Measurements from ENCODE around the gene ZNF462. TPM values are rescaled to one million over a fixed set of nuclear protein-coding genes. Genes with fewer than 3 reads are reported as not detected.

ZNF462 gene
- total RNA-seq, 2 experiments from 2014 or later = 1.1 to 1.3 TPM

GRCh38 chr9:106911951-106912350 is 49.0 kb downstream of the ZNF462 start:
- intact Hi-C loops (cut with DNase I, micrococcal nuclease) = no loop called here
- no peak for ATAC-seq (ENCODE audit: poor library complexity)
- no peak overlapping the region for H3K27ac Mint-ChIP-seq
- H3K27me3 Mint-ChIP-seq = no peaks in the 10 kb centered on the region
- no peak overlapping the region for H3K4me3 Mint-ChIP-seq
- Histone ChIP-seq H3K4me3 (ENCODE audit: low read length) (no peak overlapping the region), H3K27me3 (ENCODE audit: control insufficient read depth in 1 of 2, insufficient read depth in 2 of 2, low read length in 2 of 2) (no peaks in the 10 kb centered on the region), H3K9me3 (ENCODE audit: control insufficient read depth in 1 of 2, insufficient read depth in 1 of 2, low read length in 2 of 2) (no peaks in the 10 kb centered on the region), H3K4me1 (ENCODE audit: insufficient read depth, low read length) (no peaks in the 10 kb centered on the region), H3K27ac (ENCODE audit: low read depth in 1 of 2, low read length in 2 of 2) (no peak overlapping the region), H3K36me3 (ENCODE audit: insufficient read depth, low read length) (no peaks in the 10 kb centered on the region)
- DNase-seq = no peak
- ChIA-PET POLR2A (no interaction called here), CTCF (no interaction called here)
- no peaks in the 10 kb centered on the region for H3K9me3 Mint-ChIP-seq
- TF ChIP-seq CTCF (IDR thresholded peaks at IDR 0.05) = no peak
- no peaks in the 10 kb centered on the region for H3K36me3 Mint-ChIP-seq (ENCODE audit: low read depth)
- H3K4me1 Mint-ChIP-seq (ENCODE audit: low read depth) = peaks cover 3% of the 10 kb centered on the region

GRCh38 chr9:106913276-106913675 is 50.3 kb downstream of the ZNF462 start:
- ATAC-seq (ENCODE audit: poor library complexity) (no peak), DNase-seq (no peak)
- Mint-ChIP-seq H3K4me3 (no peak overlapping the region), H3K9me3 (no peaks in the 10 kb centered on the region), H3K4me1 (ENCODE audit: low read depth) (peaks cover 4% of the 10 kb centered on the region), H3K27me3 (no peaks in the 10 kb centered on the region), H3K36me3 (ENCODE audit: low read depth) (no peaks in the 10 kb centered on the region), H3K27ac (no peak overlapping the region)
- no peak overlapping the region for H3K27ac ChIP-seq (ENCODE audit: low read depth in 1 of 2, low read length in 2 of 2)
- no peak for TF ChIP-seq CTCF (IDR thresholded peaks at IDR 0.05)
- H3K4me1 ChIP-seq (ENCODE audit: insufficient read depth, low read length) = no peaks in the 10 kb centered on the region
- no peaks in the 10 kb centered on the region for H3K9me3 ChIP-seq (ENCODE audit: control insufficient read depth in 1 of 2, insufficient read depth in 1 of 2, low read length in 2 of 2)
- CTCF ChIA-PET = no interaction called here
- H3K27me3 ChIP-seq (ENCODE audit: control insufficient read depth in 1 of 2, insufficient read depth in 2 of 2, low read length in 2 of 2) = no peaks in the 10 kb centered on the region
- POLR2A ChIA-PET = no interaction called here
- no peaks in the 10 kb centered on the region for H3K36me3 ChIP-seq (ENCODE audit: insufficient read depth, low read length)
- no peak overlapping the region for H3K4me3 ChIP-seq (ENCODE audit: low read length)
- intact Hi-C loops (cut with DNase I, micrococcal nuclease) = no loop called here

GRCh38 chr9:106915851-106916250 is 52.9 kb downstream of the ZNF462 start:
- Mint-ChIP-seq H3K36me3 (ENCODE audit: low read depth) (no peaks in the 10 kb centered on the region), H3K27me3 (no peaks in the 10 kb centered on the region), H3K4me3 (no peak overlapping the region), H3K27ac (no peak overlapping the region), H3K4me1 (ENCODE audit: low read depth) (peaks cover 15% of the 10 kb centered on the region), H3K9me3 (no peaks in the 10 kb centered on the region)
- no peak for DNase-seq
- H3K4me3 ChIP-seq (ENCODE audit: low read length) = no peak overlapping the region
- no peak overlapping the region for H3K27ac ChIP-seq (ENCODE audit: low read depth in 1 of 2, low read length in 2 of 2)
- no peaks in the 10 kb centered on the region for H3K27me3 ChIP-seq (ENCODE audit: control insufficient read depth in 1 of 2, insufficient read depth in 2 of 2, low read length in 2 of 2)
- no peak for TF ChIP-seq CTCF (IDR thresholded peaks at IDR 0.05)
- no peaks in the 10 kb centered on the region for H3K4me1 ChIP-seq (ENCODE audit: insufficient read depth, low read length)
- H3K36me3 ChIP-seq (ENCODE audit: insufficient read depth, low read length) = no peaks in the 10 kb centered on the region
- ChIA-PET CTCF (no interaction called here), POLR2A (no interaction called here)
- no peaks in the 10 kb centered on the region for H3K9me3 ChIP-seq (ENCODE audit: control insufficient read depth in 1 of 2, insufficient read depth in 1 of 2, low read length in 2 of 2)
- intact Hi-C loops (cut with DNase I, micrococcal nuclease) = no loop called here
- no peak for ATAC-seq (ENCODE audit: poor library complexity)
